NCI-H345 treated with DMSO at 0.1 percent for 48 hours (cell line): ENCODE results near the gene CELSR2.

ENCODE experiments used
- DNase-seq: peaks from one replicate; lab custom pipeline; 2025; ENCODE audit not compliant: unreplicated experiment; lab: John Stamatoyannopoulos, UW

The CELSR2 gene

DNA sequence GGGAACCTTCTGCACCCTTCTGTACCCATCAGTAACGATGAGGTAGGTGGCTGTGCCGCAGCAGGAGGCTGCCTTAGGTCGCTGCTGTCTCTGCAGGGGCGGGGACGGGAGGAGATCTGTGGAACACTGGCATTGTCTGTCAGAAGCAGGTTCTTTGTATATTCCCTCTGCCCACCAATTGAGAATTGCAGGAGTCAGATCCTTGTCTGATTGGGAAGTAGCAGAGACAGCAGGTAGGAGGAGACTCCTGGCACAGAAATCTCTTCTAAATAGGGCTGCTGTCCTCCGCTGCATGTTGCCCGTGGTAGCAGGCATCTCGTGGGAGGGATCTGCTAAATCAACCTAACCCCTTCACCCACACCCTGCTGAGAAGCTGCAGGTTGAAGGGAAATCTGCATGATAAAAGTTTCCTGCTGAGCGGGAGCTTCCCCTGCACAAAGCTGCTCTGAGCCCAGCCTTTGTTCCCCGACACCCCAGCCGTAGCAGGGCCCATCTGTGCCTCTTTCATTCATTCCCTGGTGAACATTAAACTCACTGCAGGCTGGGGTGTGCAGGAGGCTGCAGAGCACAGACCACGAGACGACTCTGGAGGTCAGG lies 19.7 kb upstream of the CELSR2 start:
- peak; percentile 95 for DNase-seq

DNA sequence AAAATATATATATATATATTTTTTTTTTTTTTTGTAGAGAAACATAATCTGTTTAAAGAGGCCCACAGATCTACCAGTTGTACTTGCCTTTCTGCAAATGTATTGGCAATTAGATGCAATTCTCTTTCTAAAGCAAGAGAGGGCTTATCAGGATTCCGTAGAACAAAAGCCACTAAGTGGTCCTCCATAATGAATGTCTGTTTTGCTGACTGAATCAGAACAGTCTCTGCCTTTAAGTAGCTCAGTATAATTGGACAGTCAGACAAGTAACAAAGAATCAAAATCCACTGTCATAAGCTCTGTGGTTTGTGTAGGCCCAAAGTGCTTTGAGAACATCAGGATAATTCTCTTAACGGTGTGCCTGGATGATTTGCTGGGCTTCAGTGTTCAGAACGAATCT lies 18.3 kb upstream of the CELSR2 start:
- no peak for DNase-seq

DNA sequence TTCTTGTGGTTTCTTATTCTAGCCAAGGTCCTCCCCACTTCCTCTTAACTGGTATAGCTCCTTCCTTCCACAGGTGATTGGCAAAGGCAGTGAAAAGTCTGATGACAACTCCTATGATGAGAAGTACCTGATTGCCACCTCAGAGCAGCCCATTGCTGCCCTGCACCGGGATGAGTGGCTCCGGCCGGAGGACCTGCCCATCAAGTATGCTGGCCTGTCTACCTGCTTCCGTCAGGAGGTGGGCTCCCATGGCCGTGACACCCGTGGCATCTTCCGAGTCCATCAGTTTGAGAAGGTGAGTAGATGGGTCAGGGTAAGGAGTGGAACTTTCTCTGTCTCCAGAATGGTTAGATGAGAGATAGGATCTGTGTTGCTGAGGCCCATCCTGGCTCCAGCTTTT lies 14.2 kb upstream of the CELSR2 start:
- no peak for DNase-seq

DNA sequence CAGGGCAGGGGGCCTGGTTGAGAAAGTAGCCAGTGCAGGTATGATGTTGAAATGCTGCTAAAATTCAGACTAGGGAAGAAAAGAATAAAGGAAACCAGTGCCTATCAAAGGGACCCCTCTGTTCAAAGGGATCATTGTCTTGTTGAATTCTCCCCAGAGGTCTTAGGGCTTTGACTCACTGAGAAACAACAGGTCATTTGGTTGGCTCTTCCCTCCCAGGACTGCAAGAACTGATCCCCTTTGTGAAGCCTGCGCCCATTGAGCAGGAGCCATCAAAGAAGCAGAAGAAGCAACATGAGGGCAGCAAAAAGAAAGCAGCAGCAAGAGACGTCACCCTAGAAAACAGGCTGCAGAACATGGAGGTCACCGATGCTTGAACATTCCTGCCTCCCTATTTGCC lies 11.8 kb upstream of the CELSR2 start:
- DNase-seq = no peak

DNA sequence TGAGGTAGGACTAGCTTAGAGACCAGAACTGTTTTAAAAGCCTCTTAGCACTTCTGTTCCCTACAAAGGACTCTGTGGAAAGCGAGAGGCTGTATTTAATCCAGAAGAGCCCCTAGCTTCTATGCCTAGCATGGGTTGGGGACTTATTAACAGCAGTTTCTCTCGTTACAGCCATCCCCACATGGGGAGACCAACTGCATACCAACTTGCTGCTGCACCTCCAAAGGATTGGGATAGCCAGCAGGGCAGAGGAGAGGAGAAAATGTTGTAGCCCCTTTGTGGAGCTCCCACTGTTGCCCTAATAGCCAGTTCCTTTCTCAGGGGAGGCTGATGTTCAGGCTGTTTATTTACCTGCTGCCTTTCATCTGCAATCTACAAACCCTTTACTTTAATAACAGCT lies 11.0 kb upstream of the CELSR2 start:
- DNase-seq = no peak

DNA sequence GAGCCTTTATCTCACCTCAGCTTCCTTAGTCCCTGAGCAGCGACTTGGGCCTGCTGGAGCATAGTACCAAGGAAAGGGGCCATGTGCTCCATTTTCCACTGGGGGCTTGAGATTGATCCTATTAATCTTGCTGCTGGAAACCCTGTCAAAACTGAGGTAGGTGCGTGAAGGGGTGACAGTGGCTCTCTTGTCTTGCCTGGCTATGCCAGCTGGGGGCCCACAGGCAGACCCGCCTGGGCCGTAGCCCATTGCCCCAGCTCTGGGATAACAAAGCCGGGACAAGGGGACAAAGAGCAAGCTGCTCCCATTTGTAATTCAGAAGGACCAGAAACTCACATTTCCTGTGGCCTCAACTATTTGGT lies 10.3 kb upstream of the CELSR2 start:
- DNase-seq = no peak

DNA sequence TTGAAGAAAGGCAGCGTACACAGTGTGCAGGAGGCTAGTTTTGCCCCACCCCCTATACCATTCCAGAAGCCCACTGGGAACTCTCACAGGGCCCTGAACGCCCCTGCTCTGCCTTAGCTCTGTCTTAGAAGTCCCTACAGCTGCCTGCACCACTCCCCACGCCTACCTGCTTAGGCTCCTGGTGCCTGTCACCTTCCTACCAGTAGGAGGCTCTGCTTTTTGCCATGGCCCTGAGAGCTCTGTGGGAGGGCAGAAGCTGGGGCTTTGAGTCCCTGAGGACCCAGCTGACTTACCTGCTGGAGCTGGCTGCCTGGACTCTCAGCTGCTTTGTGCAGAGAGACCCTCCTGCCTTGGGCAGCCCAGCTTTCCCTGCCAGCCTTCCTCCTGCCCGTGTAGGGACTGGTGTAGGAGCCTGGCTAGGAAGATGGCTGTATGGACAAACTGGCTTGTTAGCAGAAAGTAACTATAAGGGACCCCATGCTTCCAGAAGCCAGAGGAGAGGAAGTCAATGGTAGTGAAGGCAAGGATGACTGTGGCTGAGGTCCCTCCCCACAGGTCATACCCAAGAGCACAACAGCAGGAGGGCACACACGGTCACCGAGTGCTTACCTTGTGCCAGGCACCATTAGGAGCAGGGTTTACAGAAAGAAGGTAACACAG lies 9.8 kb upstream of the CELSR2 start:
- DNase-seq = peak; percentile 37

DNA sequence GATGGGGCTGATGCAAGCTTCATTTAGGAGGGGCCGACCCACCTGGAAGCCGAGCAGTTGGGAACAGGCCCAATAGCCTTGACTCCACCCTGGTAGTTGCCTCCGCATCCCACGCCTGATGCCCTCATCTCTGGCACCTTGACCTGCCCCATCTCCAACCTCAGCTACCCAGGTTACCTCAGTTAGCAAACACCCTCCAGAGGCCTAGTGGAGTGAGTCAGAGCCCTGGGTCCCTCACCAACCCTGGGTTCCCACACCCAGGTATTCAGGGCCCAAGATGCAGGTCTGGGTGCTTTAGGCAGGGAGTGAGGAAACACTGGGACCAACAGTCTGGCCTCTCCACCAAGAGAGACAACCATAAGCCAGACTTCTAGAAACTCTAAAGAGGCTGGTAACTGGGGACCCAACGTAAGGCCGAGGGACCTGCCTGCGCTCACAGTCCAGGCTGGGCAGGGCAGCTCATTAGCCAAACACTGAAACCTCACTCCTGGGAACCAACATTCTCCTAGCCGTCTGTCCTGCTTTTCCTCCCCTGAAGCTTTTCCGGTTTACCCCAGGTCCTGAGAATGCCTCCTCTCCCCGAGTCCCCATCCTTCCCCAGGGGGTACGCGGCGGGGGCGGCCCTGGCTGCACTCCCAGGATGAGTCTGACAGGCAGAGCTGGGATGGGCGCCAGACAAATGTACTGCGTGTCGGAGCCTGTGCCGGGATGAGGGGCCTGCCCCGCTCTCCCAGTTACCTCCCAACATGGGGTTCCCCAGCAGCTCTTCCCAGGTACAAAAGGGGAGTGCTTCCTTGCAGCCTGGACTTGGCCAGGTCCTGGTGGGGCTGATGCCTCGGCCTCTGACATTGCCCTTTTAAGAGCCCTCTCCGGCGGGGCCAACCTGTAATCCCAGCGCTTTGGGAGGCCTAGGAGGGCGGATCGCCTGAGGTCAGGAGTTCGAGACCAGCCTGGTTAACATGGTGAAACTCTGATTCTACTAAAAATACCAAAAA lies 8.9 kb upstream of the CELSR2 start:
- DNase-seq = peak; percentile 22

DNA sequence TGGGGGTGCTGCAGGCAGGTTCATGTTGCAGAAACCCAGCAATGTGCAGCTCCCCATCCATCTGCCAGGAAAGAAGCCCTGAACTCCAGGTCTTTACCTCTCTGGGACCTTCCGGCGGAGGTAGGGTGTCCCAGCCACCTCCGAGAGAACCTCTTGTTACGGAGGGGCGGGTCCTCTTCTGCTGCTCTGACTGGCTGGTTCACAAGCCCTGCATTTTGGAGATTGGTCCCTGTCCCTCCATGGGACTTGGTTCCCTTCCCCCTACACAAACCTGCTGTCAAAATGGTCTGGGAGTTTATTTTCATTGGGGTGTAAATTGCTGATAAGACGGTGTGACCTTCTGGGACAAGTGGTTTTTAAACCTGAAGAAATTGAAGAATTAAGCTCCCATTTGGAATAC lies 8.0 kb upstream of the CELSR2 start:
- no peak for DNase-seq

DNA sequence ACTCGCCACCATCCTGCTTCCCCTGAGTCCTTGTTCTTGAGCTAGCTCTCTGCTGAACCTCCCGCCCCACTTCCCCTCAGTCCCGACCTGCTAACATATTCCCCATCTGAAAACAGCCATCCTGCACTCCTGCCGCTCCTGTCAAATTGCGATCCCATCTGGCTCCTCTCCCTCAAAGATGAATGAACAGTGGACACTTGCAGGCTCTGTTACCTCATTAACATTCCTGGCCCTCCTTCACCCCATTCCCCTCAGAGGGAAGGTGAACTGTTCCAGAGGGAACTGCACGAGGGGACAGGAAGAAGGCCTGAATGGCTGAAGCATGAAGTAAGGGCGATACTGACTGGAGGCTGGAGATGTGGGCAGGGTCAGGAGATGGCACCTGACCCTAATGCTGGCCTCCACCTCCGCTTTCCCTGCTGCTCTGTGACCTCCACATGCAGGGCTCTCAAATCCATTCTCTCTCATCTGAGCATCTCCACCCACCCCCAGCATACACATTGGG lies 7.4 kb upstream of the CELSR2 start:
- DNase-seq = no peak

DNA sequence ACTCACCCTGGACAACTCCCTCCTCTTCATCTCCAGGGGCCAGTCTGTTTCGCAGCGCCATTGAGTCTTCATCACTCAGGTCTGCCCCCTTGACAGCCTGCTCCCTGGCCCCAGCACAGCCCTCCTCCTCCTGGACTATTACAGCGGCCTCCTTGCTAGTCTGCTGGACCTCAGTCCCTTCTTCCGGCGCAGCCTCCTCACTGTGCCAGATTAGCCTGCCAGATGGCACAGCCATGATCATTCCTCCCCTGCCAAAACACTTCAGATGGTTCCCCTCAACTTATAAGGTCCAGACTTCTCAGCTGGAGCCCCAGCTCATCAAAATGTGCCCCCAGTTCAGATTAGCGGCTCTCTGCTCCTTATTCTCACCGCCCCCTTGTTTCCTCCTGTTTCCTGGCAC lies 7.0 kb upstream of the CELSR2 start:
- no peak for DNase-seq

DNA sequence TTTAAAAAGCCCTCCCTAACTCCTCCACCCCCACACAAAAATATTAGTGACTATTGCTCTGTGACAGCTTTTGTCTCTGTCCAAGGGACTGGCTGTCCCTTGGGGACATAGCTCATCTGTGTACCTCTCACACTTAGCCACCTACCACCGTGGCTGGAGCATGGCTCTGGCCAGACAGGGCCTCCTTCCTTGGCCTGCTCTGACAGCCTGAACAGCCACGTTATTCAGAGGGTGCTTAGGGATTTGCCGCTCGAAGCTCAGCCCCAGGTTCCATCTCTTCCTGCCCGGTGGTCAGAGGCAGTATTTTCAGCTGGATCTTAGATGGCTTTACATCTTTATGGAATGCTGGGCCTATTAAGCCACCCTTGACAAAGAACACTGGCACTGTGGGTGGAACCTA lies 6.1 kb upstream of the CELSR2 start:
- DNase-seq = no peak

DNA sequence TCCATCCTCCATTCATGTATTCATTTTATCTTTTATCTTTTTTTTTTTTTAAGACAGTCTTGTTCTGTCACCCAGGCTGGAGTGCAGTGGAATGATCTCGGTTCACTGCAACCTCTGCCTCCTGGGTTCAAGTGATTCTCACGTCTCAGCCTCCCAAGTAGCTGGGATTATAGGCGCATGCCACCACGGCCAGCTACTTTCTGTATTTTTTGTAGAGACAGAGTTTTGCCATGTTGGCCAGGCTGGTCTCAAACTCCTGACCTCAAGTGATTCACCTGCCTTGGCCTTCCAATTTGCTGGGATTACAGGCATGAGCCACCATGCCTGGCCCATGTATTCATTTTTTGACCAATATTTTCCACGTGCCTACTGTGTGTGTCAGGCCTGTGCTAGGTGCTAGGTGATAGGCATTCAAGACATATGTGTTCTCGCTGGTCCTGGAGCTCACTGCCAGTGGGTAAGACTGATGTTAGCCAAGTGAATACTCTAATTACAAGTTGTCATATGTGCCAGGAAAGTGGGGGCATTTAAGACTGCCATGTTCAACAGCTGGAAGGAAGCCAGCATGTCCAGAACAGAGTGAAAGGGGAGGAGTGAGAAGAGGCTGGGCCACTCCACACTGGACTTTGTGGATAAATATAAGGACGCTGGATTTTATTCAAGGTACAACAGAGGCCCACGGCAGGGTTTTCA lies 5.3 kb upstream of the CELSR2 start:
- no peak for DNase-seq

DNA sequence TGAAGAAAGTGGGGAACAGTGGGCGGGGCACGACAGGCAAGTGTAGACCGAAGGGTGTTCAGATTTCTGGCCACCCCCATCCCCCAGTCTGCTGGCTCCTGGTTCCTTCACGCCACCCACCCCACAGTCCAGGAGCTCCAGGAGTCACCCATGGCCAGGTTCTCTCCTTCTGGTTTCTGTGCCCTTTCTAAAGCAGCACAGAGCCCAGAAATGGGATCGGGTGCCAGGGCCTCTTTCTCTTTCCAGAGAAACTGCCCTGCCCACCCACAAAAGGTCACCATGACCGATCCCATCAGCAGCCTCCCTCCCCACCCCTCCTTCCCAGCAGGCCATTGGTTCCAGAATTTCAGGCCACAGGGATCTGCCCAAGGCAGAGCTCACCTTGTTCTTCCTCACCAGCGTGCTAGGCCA lies 3.2 kb upstream of the CELSR2 start:
- DNase-seq = no peak

DNA sequence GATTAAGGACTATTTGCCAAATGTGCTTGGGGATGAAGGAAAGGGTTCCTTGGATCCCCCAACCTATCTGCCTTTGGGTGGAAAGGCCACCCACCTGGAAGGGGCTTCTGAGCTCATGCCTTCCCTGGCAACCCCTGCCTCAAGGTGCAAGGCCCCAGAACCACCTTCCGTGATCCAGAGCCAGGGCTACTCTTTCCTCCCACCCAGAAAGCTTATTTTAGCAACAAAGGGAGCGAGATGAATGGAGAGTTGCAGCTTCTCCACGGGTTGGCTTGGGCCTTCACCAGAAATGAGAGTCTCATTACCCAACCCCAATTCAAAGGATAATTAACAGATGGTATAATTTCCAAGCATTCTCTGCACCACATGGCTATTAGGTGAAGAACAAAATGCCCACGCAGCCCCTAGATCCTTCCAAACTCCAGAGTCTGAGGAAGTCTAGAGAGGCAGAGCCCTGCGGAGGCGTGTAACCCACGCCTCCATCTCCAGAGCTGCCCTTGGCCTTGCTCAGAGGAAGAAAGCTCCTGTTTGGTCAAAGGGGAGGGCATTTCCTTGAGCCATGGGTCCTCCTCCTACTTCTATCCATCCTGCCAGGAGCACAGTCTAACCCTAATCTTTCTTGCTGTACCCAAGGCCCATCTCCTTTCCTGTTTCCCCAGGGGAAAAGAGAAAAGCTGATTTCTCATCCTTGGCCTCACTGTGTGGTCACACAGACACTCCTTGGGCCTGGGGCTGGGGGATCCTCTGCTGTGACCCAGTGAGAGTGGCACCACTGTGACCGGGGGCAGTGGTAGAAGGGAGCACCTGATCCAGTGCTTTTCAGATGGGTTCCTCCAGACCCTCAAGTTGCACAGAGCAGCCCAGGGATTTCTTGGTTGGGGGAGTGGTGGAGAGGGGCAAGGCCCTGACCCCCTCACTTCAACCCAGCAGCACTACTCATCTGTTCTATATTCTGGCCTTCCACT lies 1.7 kb upstream of the CELSR2 start:
- no peak for DNase-seq

DNA sequence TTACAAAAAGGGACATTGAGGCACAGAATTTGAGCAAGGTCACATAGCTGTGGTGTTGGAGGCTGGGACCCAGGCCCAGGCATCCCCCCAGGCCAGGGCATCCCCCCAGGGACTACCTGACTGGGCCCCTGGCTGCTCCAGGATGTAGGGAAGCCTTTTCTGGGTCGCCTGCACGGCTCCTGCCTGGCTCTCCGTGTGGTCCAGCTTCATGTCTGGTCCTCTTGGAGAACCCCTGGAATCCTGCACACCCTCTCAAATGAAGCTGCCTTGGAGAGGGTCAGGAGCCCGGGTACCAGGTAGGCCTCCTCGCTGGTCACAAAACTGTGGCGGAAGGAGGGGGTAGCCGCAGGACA lies 919 bp upstream of the CELSR2 start:
- no peak for DNase-seq

DNA sequence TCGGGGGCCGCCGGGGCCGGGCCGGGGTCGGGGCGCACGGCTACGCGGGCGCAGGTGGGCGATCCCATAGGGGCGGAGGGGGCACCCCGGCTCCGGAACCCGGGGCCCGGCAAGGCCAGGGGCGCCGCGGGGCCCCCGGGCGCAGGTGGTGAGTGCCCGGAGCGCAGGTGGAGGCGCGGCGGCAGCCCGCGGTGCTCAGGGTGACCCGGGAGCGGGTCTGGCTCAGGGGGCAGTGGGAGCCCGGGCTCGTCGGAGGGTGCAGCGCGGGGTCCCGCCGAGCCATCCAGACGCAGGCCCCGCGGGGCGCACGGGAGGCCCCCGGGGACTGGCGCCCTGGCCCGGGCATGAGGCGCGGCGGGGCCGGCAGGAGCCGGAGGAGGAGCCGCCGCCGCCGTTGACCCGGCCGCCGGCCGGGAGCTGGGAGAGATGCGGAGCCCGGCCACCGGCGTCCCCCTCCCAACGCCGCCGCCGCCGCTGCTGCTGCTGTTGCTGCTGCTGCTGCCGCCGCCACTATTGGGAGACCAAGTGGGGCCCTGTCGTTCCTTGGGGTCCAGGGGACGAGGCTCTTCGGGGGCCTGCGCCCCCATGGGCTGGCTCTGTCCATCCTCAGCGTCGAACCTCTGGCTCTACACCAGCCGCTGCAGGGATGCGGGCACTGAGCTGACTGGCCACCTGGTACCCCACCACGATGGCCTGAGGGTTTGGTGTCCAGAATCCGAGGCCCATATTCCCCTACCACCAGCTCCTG lies 489 bp downstream of the CELSR2 start:
- no peak for DNase-seq

DNA sequence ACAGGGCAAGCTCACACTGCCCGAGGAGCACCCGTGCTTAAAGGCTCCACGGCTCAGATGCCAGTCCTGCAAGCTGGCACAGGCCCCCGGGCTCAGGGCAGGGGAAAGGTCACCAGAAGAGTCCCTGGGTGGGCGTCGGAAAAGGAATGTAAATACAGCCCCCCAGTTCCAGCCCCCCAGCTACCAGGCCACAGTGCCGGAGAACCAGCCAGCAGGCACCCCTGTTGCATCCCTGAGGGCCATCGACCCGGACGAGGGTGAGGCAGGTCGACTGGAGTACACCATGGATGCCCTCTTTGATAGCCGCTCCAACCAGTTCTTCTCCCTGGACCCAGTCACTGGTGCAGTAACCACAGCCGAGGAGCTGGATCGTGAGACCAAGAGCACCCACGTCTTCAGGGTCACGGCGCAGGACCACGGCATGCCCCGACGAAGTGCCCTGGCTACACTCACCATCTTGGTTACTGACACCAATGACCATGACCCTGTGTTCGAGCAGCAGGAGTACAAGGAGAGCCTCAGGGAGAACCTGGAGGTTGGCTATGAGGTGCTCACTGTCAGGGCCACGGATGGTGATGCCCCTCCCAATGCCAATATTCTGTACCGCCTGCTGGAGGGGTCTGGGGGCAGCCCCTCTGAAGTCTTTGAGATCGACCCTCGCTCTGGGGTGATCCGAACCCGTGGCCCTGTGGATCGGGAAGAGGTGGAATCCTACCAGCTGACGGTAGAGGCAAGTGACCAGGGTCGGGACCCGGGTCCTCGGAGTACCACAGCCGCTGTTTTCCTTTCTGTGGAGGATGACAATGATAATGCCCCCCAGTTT lies 1.3 kb downstream of the CELSR2 start:
- no peak for DNase-seq
